DMS 273 (cell line): Measurements from ENCODE around the gene GRB2.
"Not testable (repeated sequence)": the region's sequence is repeated elsewhere in the genome, so short reads cannot be mapped to it uniquely, and the experiment has no call there.

Source experiments
- DNase-seq: peaks from one replicate; lab custom pipeline; 2025; ENCODE audit not compliant: unreplicated experiment; lab: John Stamatoyannopoulos, UW

Gene GRB2

GRCh38 chr17:75388476-75389030 is 16.9 kb downstream of the GRB2 start:
- DNase-seq: peak; percentile 34

- no peak for DNase-seq
Observed at GRCh38 chr17:75387771-75388170, 17.7 kb downstream of the GRB2 start.

DNA sequence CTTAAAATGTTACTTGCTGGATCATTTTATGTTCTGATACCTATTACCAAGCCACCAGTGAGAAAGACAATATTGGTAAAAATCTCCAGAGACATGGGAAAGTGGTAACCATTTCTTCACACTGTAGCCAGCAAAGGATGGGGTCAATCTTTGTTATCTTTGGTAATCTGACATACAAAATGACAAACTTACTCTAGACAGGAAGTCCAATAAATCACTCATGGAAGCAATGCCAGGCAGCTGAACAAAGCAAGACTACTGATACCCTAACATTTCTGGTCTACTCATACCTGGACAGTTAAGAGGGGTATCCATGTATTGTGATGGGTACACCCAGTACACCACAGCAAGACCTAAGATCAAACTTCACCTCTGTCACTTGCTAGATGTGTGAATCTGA is 19.0 kb downstream of the GRB2 start:
- DNase-seq: no peak

DNA sequence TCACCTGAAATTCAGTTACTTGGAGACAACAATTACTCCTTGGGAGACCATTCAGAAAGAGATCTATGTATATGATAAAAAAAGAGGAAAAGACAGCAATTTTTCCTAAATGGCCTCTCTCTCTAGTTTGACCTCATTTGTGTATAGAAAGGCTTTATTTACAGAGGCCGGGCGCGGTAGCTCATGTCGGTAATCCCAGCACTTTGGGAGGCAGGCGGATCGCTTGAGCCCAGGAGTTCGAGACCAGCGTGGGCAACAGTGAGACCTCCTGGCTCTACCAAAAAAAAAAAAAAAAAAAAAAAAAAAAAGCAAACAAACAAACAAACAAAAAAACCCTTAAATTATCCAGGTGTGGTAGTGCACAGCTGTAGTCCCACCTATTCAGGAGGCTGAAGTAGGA is 20.7 kb downstream of the GRB2 start:
- DNase-seq: no peak

GRCh38 chr17:75383842-75384195 is 21.7 kb downstream of the GRB2 start:
- DNase-seq: no peak

DNA sequence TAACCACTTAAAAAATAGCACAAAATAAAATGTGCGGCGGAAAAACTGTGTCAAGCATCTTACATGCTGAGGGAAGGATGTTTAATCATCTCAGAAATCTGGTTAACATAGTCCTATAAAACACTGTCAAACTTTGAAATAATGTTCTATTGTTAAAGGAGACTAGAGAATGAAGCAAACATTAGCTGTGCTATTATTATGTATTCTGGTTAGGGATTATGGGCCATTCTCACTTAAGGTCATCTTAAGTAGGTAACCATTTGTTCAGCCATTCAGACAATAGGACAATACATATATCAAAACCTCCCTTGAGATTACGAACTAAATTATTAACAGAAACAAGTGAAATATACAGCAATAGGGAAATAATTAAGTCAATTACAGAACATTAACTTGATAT is 24.7 kb downstream of the GRB2 start:
- no peak for DNase-seq

DNA sequence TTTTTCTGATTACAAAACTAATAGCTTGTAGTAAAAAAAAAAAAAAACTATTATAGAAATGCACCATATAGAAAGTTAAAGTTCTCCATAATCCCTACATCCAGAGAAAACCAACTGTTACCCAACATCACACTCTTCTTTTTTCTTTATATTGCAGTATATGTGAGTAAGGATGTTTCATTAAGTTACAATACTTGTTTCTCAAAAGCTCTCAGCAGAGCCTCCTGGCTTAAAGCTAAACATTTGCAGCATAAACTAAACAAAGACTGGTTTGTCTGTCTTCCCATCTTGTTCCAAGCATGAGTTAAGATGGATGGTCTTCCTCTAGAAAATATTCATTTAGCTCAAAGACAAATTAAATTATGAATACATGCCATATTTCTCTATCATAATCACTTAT is 25.2 kb downstream of the GRB2 start:
- no peak for DNase-seq

- not testable (repeated sequence) for DNase-seq
Observed at GRCh38 chr17:75379426-75379825, 26.1 kb downstream of the GRB2 start.

- no peak for DNase-seq
Observed at GRCh38 chr17:75373280-75373679, 32.2 kb downstream of the GRB2 start.

- DNase-seq: no peak
Observed at GRCh38 chr17:75371981-75372380, 33.5 kb downstream of the GRB2 start.

DNA sequence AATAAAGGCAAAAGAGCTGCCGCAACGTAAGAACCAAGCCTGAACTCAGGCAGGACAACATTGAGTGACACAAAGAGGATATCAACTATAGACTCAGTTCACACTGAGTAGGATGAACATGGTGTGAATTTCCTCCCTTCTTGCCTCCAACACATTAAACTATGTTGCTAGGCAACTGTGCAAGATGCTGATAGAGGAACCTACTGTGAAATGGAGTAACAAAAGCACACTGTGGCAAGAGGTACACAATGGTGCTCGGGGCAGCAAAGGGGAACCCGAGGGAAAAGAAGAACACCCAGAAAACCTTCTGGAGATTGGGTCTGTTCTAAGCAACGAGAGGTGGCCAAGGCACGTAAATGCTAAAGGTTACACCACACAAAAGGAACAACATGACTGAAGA is 34.1 kb downstream of the GRB2 start:
- no peak for DNase-seq

DNA sequence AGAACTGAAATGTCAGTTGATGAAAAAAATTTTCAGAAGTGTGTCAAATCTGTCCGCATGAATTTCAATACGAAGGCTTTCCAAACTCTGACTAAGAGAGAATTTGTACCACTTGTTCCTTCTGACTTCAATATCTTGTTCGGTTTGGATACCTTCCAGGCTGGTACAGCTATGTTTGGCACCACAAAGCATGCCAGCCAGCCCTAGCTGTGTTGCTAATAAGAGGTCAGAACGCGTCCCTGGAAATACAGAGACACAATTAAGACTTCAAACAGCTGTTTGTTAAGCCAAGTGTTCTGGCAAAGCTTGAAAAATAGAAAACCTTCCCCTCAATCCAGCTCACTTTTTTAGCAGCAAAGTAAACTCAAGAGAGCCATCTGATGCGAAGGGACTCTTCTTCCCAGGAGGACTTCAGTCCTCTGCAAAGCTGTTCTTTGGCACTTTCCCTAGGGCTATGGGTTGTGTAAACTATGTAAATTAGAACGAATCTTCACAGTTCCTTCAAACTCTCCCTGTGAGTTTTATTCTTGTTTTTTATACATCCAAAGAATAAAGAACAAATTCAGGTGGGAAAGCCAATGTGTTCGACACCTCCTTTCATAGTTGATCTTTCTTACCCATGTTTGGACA is 35.1 kb downstream of the GRB2 start:
- DNase-seq: peak; percentile 41

DNA sequence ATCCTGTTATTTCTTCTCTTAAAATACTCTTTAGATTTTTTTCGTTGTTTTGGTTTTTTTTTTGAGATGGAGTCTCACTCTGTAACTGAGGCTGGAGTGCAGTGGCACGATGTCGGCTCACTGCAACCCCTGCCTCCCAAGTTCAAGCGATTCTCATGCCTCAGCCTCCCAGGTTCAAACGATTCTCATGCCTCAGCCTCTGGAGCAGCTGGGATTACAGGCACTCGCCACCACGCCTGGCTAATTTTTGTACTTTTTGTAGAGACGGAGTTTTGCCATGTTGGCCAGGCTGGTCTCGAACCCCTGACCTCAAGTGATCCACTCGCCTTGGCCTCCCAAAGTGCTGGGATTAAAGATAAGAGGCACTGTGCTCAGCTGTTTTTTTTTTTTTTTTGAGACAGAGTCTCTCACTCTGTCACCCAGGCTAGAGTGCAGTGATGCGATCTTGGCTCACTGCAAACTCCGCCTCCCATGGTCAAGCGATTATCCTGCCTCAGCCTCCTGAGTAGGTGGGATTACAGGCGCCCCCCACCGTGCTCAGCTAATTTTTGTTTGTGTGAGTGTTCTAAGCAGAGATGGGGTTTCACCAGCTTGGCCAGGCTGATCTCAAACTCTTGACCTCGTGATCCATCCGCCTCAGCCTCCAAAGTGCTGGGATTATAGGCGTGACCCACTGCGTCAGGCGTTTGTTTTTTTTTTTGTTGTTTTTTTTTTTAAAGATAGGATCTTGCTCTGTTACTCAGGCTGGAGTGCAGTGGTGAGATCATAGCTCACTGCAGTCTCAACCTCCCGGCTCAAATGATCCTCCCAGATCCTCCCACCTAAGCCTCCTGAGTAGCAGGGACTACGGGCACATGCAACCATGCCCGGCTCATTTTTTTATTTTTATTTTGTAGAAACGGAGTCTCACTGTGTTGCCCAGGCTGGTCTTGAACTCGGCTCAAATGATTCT is 37.4 kb downstream of the GRB2 start:
- not testable (repeated sequence) for DNase-seq

- no peak for DNase-seq
Observed at GRCh38 chr17:75367312-75367711, 38.2 kb downstream of the GRB2 start.

DNA sequence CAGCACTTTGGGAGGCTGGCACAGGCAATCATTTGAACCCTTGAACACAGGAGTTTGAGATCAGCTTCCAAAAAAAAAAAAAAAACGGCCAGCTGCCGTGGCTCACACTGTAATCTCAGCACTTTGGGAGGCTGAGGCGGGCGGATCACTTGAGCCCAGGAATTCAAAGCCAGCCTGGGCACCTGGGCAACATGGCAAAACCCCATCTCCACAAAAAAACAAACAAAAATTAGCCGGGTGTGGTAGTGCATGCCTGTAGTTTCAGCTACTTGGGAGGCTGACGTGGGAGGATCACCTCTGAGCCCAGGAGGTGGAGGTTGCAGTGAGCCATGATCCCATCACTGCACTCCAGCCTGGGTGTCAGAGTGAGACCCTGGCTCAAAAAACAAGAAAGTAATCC is 39.0 kb downstream of the GRB2 start:
- DNase-seq: peak; percentile 29

GRCh38 chr17:75365931-75366275 is 39.6 kb downstream of the GRB2 start:
- no peak for DNase-seq

DNA sequence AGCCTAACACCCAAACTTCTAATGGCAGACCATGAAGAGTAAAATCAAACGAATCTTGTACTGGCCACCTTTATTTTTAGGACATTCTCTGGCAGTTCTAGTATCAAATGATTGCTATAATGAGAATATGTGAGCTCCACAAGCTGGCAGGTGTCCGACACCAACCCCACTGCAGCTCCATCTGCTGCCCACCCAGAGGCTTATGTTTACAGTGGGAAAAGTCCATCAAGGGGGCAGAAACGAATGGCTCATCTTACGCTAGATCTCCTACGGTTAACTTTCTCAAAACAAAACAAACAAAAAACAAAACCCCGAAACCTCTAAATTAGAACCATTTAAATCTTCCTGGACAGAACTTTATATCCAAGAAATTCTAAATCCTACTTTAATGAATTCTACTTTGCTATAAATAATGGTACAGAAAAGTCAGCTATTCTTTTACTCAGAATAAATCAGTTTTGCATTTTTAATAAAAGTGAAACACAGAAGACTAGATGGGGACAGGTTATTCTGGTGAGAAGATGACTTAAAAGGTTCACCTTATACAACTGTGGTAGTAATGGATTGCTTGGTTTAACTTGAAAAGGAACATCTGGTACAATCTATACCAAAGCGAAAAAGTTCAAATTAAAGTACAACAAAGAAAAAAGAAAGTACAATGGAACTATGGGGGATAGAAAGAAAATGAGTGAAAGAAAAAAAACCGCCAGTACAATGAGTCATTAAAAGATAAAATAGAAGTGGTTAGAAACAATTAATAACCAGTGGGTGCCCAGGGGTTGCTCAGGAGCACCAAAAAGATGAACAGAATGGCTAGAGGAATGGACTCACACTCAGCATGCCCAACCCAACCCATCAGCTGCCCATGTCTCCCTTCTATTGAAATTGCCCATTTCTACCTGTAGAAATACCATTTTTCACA is 40.2 kb downstream of the GRB2 start:
- DNase-seq: peak; percentile 85

GRCh38 chr17:75364078-75364477 is 41.4 kb downstream of the GRB2 start:
- DNase-seq: no peak

GRCh38 chr17:75361996-75362395 is 43.5 kb downstream of the GRB2 start:
- no peak for DNase-seq

- no peak for DNase-seq
Observed at GRCh38 chr17:75361344-75361743, 44.1 kb downstream of the GRB2 start.

GRCh38 chr17:75356260-75356937 is 49.1 kb downstream of the GRB2 start:
- DNase-seq: no peak
